ENCODE data around the gene PLCL1.

The PLCL1 gene

DNA sequence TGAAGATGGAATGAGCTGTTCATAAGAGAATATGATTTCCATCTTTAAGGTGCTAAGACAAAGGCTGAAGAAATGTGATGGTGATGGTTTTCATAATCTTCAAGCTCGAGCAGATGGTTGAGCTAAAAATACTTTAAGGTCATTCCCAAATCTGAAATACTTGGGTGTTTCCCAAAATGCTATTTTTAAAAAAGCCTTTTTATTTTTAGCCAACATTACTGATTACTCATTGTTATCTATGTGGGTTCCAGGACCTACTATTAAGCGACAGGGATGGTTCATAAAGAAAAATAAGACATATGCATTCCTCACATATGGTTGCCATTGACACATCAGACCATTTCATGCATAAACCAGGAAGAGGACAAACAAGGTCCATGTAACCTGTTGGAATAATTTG, 298.5 kb downstream of the PLCL1 start:
- no peaks in the 10 kb centered on the region for H3K9me3 ChIP-seq (ENCODE audit: control insufficient read depth in 1 of 2, low read length in 2 of 2)
- no peak overlapping the region for H3K9ac ChIP-seq (ENCODE audit: low read depth in 1 of 2, low read length in 2 of 2)
- no peaks in the 10 kb centered on the region for H3K4me1 ChIP-seq (ENCODE audit: control insufficient read depth in 1 of 2, insufficient read depth in 2 of 2, low read length in 2 of 2)
- H3K27me3 ChIP-seq (ENCODE audit: control insufficient read depth in 1 of 2, insufficient read depth in 2 of 2, low read length in 2 of 2), result no peaks in the 10 kb centered on the region
- H3K4me3 ChIP-seq (ENCODE audit: low read depth in 1 of 2, low read length in 2 of 2), result no peak overlapping the region
- H3K27ac ChIP-seq (ENCODE audit: low read depth, low read length), result no peak overlapping the region
- H3K36me3 ChIP-seq (ENCODE audit: control insufficient read depth in 1 of 2, insufficient read depth in 2 of 2, low read length in 2 of 2), result no peaks in the 10 kb centered on the region

DNA sequence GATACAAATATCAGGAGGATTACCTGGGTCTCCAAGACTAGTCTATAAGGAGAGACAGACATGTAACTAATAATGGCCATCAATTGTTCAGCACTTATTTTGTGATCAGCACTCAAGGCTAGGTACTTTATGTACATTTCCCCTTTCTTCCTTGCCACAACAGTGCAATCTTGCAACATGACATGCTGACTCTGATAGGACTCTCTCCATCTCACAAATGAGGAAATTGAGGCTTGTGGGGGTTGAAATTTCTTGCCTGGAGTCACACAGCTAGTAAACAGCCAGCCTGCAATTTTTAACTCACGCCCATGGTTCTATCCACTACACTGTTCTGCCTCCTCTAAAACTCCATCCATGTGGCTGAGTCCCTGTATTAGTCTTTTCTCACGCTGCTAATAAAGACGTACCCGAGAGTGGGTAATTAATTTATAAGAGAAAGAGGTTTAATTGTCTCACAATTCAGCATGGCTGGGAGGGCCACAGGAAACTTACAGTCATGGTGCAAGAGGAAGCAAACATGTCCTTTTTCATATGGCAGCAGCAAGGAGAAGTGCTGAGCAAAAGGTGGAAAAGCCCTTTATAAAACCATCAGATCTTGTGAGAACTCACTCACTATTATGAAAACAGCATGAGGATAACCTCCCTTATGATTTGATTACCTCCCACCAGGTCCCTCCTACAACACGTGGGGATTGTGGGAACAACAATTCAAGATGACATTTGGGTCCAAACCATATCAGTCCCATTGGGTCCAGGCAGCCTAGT, 302.4 kb downstream of the PLCL1 start:
- H3K9me3 ChIP-seq (ENCODE audit: control insufficient read depth in 1 of 2, low read length in 2 of 2), result no peaks in the 10 kb centered on the region
- no peak overlapping the region for H3K27ac ChIP-seq (ENCODE audit: low read depth, low read length)
- no peaks in the 10 kb centered on the region for H3K27me3 ChIP-seq (ENCODE audit: control insufficient read depth in 1 of 2, insufficient read depth in 2 of 2, low read length in 2 of 2)
- no peak overlapping the region for H3K9ac ChIP-seq (ENCODE audit: low read depth in 1 of 2, low read length in 2 of 2)
- H3K4me1 ChIP-seq (ENCODE audit: control insufficient read depth in 1 of 2, insufficient read depth in 2 of 2, low read length in 2 of 2), result no peaks in the 10 kb centered on the region
- no peaks in the 10 kb centered on the region for H3K36me3 ChIP-seq (ENCODE audit: control insufficient read depth in 1 of 2, insufficient read depth in 2 of 2, low read length in 2 of 2)
- no peak overlapping the region for H3K4me3 ChIP-seq (ENCODE audit: low read depth in 1 of 2, low read length in 2 of 2)

DNA sequence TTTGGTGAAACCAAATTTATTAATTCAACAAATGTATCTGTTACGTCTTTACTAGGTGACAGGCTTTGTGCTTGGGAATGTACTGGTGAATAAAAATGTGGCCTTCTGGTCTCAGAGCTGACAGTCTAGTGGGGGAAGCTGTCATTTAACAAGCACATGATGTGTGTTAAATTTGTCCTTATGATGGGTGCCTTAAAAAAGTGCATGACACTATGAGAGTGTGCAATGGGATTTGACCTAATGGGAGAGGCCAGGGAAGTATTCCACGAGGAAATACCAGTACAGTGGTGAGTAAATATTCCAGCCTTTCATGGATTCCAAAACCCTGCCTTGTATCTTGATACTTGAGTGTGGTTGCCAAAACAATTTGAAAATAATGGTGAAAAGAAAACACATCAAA, 308.9 kb downstream of the PLCL1 start:
- no peak overlapping the region for H3K4me3 ChIP-seq (ENCODE audit: low read depth in 1 of 2, low read length in 2 of 2)
- no peaks in the 10 kb centered on the region for H3K9me3 ChIP-seq (ENCODE audit: control insufficient read depth in 1 of 2, low read length in 2 of 2)
- H3K9ac ChIP-seq (ENCODE audit: low read depth in 1 of 2, low read length in 2 of 2), result no peak overlapping the region
- no peaks in the 10 kb centered on the region for H3K4me1 ChIP-seq (ENCODE audit: control insufficient read depth in 1 of 2, insufficient read depth in 2 of 2, low read length in 2 of 2)
- H3K27me3 ChIP-seq (ENCODE audit: control insufficient read depth in 1 of 2, insufficient read depth in 2 of 2, low read length in 2 of 2), result no peaks in the 10 kb centered on the region
- H3K36me3 ChIP-seq (ENCODE audit: control insufficient read depth in 1 of 2, insufficient read depth in 2 of 2, low read length in 2 of 2), result no peaks in the 10 kb centered on the region
- H3K27ac ChIP-seq (ENCODE audit: low read depth, low read length), result no peak overlapping the region

GRCh38 chr2:198114064-198114463, 309.7 kb downstream of the PLCL1 start:
- no peak overlapping the region for H3K27ac ChIP-seq (ENCODE audit: low read depth, low read length)
- H3K36me3 ChIP-seq (ENCODE audit: control insufficient read depth in 1 of 2, insufficient read depth in 2 of 2, low read length in 2 of 2), result no peaks in the 10 kb centered on the region
- no peak overlapping the region for H3K4me3 ChIP-seq (ENCODE audit: low read depth in 1 of 2, low read length in 2 of 2)
- no peaks in the 10 kb centered on the region for H3K9me3 ChIP-seq (ENCODE audit: control insufficient read depth in 1 of 2, low read length in 2 of 2)
- H3K27me3 ChIP-seq (ENCODE audit: control insufficient read depth in 1 of 2, insufficient read depth in 2 of 2, low read length in 2 of 2), result no peaks in the 10 kb centered on the region
- no peak overlapping the region for H3K9ac ChIP-seq (ENCODE audit: low read depth in 1 of 2, low read length in 2 of 2)
- no peaks in the 10 kb centered on the region for H3K4me1 ChIP-seq (ENCODE audit: control insufficient read depth in 1 of 2, insufficient read depth in 2 of 2, low read length in 2 of 2)

DNA sequence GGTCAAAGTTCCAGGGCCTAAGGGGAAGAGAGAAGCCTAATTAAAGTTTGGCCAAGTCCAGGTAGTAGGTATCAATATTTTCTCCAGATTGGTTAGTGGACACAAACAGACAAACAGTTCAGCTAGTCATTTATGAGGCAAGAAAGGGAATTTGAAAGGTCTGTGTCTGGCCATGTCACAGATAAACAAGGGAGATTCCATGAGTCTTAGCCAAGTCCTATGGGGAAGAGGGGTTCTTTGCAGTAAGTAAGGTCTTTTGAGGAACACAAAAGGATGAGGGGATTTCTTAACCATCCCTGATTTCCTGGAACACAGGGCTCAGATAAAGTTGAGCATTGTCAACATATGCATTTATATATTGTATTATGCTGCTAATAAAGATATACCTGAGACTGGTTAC, 310.8 kb downstream of the PLCL1 start:
- Histone ChIP-seq H3K9me3 (ENCODE audit: control insufficient read depth in 1 of 2, low read length in 2 of 2) (no peaks in the 10 kb centered on the region), H3K4me1 (ENCODE audit: control insufficient read depth in 1 of 2, insufficient read depth in 2 of 2, low read length in 2 of 2) (no peaks in the 10 kb centered on the region), H3K27me3 (ENCODE audit: control insufficient read depth in 1 of 2, insufficient read depth in 2 of 2, low read length in 2 of 2) (no peaks in the 10 kb centered on the region), H3K36me3 (ENCODE audit: control insufficient read depth in 1 of 2, insufficient read depth in 2 of 2, low read length in 2 of 2) (no peaks in the 10 kb centered on the region), H3K9ac (ENCODE audit: low read depth in 1 of 2, low read length in 2 of 2) (no peak overlapping the region), H3K27ac (ENCODE audit: low read depth, low read length) (no peak overlapping the region), H3K4me3 (ENCODE audit: low read depth in 1 of 2, low read length in 2 of 2) (no peak overlapping the region)

- H3K36me3 ChIP-seq (ENCODE audit: control insufficient read depth in 1 of 2, insufficient read depth in 2 of 2, low read length in 2 of 2), result no peaks in the 10 kb centered on the region
- no peak overlapping the region for H3K9ac ChIP-seq (ENCODE audit: low read depth in 1 of 2, low read length in 2 of 2)
- no peaks in the 10 kb centered on the region for H3K27me3 ChIP-seq (ENCODE audit: control insufficient read depth in 1 of 2, insufficient read depth in 2 of 2, low read length in 2 of 2)
- H3K9me3 ChIP-seq (ENCODE audit: control insufficient read depth in 1 of 2, low read length in 2 of 2), result no peaks in the 10 kb centered on the region
- no peak overlapping the region for H3K27ac ChIP-seq (ENCODE audit: low read depth, low read length)
- no peaks in the 10 kb centered on the region for H3K4me1 ChIP-seq (ENCODE audit: control insufficient read depth in 1 of 2, insufficient read depth in 2 of 2, low read length in 2 of 2)
- H3K4me3 ChIP-seq (ENCODE audit: low read depth in 1 of 2, low read length in 2 of 2), result no peak overlapping the region
Observed at GRCh38 chr2:198116756-198117155, 312.4 kb downstream of the PLCL1 start.

DNA sequence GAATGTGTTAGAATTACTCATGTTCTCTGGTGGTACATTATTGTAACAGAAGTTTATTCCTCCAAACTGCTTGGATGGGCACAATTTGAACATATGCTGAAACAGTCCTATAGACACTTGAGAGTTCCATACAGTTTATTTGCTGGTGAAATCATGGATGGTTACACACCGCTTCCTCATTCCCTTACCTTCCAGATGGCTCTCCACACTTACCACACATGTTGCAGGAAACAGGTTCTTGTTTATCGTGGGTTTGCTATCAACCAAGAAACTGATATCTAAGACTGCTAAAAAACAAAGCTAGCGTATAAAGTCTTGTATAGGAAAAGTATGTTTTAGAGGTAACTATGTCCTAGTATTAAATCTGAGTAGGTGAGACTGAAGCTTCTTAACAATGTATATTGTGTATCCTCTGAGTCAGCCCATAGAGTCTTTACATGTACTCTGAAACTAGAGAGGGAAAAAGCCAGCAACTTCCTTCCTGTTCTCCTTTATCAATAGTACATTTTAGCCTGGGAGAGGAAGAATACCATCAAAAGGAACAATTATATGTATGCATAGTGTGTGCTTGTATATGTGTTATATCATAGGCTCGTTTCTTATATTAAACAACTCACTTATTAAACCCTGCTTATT, 313.1 kb downstream of the PLCL1 start:
- H3K4me3 ChIP-seq (ENCODE audit: low read depth in 1 of 2, low read length in 2 of 2), result no peak overlapping the region
- H3K4me1 ChIP-seq (ENCODE audit: control insufficient read depth in 1 of 2, insufficient read depth in 2 of 2, low read length in 2 of 2), result no peaks in the 10 kb centered on the region
- no peaks in the 10 kb centered on the region for H3K9me3 ChIP-seq (ENCODE audit: control insufficient read depth in 1 of 2, low read length in 2 of 2)
- no peak overlapping the region for H3K27ac ChIP-seq (ENCODE audit: low read depth, low read length)
- no peaks in the 10 kb centered on the region for H3K27me3 ChIP-seq (ENCODE audit: control insufficient read depth in 1 of 2, insufficient read depth in 2 of 2, low read length in 2 of 2)
- no peak overlapping the region for H3K9ac ChIP-seq (ENCODE audit: low read depth in 1 of 2, low read length in 2 of 2)
- no peaks in the 10 kb centered on the region for H3K36me3 ChIP-seq (ENCODE audit: control insufficient read depth in 1 of 2, insufficient read depth in 2 of 2, low read length in 2 of 2)

DNA sequence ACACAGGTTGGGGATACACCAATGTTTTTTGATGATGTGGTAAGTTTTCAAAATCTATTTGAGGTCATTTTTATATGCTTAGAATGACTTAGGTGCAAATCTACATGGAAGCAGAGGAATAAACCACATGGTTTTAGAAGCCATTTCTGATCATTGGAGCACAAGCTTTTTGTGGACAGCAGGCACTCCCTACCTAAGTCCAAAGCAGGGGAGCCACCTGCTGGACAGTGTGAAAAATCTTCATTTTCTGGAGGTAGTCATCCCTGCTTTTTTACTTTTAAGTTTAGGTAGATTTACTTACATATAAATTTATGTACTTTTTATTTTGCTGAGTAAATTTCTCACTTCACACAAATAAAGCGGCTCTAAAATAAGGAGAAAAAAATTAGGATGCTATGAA, 323.2 kb downstream of the PLCL1 start:
- H3K36me3 ChIP-seq (ENCODE audit: control insufficient read depth in 1 of 2, insufficient read depth in 2 of 2, low read length in 2 of 2), result no peaks in the 10 kb centered on the region
- no peak overlapping the region for H3K4me3 ChIP-seq (ENCODE audit: low read depth in 1 of 2, low read length in 2 of 2)
- H3K27me3 ChIP-seq (ENCODE audit: control insufficient read depth in 1 of 2, insufficient read depth in 2 of 2, low read length in 2 of 2), result no peaks in the 10 kb centered on the region
- no peak overlapping the region for H3K27ac ChIP-seq (ENCODE audit: low read depth, low read length)
- no peaks in the 10 kb centered on the region for H3K9me3 ChIP-seq (ENCODE audit: control insufficient read depth in 1 of 2, low read length in 2 of 2)
- H3K4me1 ChIP-seq (ENCODE audit: control insufficient read depth in 1 of 2, insufficient read depth in 2 of 2, low read length in 2 of 2), result no peaks in the 10 kb centered on the region
- no peak overlapping the region for H3K9ac ChIP-seq (ENCODE audit: low read depth in 1 of 2, low read length in 2 of 2)

- no peaks in the 10 kb centered on the region for H3K9me3 ChIP-seq (ENCODE audit: control insufficient read depth in 1 of 2, low read length in 2 of 2)
- no peaks in the 10 kb centered on the region for H3K4me1 ChIP-seq (ENCODE audit: control insufficient read depth in 1 of 2, insufficient read depth in 2 of 2, low read length in 2 of 2)
- no peaks in the 10 kb centered on the region for H3K27me3 ChIP-seq (ENCODE audit: control insufficient read depth in 1 of 2, insufficient read depth in 2 of 2, low read length in 2 of 2)
- H3K9ac ChIP-seq (ENCODE audit: low read depth in 1 of 2, low read length in 2 of 2), result no peak overlapping the region
- no peak overlapping the region for H3K4me3 ChIP-seq (ENCODE audit: low read depth in 1 of 2, low read length in 2 of 2)
- no peaks in the 10 kb centered on the region for H3K36me3 ChIP-seq (ENCODE audit: control insufficient read depth in 1 of 2, insufficient read depth in 2 of 2, low read length in 2 of 2)
- no peak overlapping the region for H3K27ac ChIP-seq (ENCODE audit: low read depth, low read length)
Observed at GRCh38 chr2:198129609-198130008, 325.2 kb downstream of the PLCL1 start.

GRCh38 chr2:198134293-198134955, 330.0 kb downstream of the PLCL1 start:
- Histone ChIP-seq H3K36me3 (ENCODE audit: control insufficient read depth in 1 of 2, insufficient read depth in 2 of 2, low read length in 2 of 2) (no peaks in the 10 kb centered on the region), H3K27me3 (ENCODE audit: control insufficient read depth in 1 of 2, insufficient read depth in 2 of 2, low read length in 2 of 2) (no peaks in the 10 kb centered on the region), H3K4me1 (ENCODE audit: control insufficient read depth in 1 of 2, insufficient read depth in 2 of 2, low read length in 2 of 2) (no peaks in the 10 kb centered on the region), H3K9ac (ENCODE audit: low read depth in 1 of 2, low read length in 2 of 2) (no peak overlapping the region), H3K9me3 (ENCODE audit: control insufficient read depth in 1 of 2, low read length in 2 of 2) (no peaks in the 10 kb centered on the region), H3K27ac (ENCODE audit: low read depth, low read length) (no peak overlapping the region), H3K4me3 (ENCODE audit: low read depth in 1 of 2, low read length in 2 of 2) (no peak overlapping the region)
